GM19099 (cell line): Measurements from ENCODE around the gene PLEKHG1.

Experiments
- POLR2A ChIP-seq: IDR thresholded peaks from 3 replicates; pipeline ENCODE4 v1.6.1; 2011; ENCODE audit warnings: low read depth; ENCODE audit not compliant: insufficient read length; ENCODE audit errors: extremely low read depth

Gene PLEKHG1

DNA sequence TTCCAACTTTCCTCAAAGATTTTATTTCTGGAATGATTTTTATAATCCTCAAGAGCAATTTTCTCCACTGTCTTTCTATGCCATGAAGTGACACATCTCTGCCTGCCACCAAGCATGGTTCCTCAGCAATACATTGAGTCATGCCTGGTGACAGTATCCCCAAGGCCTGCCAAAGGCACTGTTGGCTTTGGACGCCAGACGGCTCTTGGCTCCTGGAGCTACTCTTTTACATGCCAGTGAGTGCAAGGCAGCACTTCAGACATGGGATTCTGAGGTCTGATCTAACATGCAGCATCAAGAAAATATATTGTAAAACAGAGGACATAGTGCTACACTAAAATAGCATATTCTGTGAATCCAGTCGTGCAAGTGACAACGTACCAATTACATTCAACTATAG is 20.1 kb upstream of the PLEKHG1 start:
- TF ChIP-seq POLR2A: no peak

DNA sequence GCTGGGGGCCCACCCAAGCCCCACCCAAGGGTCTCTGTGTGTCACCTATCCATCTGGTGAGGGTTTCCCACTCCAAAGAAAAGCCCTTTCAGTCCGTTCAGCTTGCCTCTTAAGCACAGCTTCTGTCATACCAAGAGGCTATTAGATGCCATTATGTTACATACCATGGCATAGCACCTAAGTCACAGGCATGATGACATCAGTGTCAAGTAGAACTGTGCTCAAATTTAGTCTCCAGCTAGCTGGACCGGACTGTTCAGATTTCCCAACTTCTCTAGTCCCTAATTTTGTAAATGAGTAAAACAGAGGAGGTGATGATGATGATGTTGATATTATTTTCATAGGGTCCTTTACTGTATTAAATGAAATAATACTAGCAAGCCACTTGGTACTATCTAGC is 19.2 kb upstream of the PLEKHG1 start:
- no peak for TF ChIP-seq POLR2A

DNA sequence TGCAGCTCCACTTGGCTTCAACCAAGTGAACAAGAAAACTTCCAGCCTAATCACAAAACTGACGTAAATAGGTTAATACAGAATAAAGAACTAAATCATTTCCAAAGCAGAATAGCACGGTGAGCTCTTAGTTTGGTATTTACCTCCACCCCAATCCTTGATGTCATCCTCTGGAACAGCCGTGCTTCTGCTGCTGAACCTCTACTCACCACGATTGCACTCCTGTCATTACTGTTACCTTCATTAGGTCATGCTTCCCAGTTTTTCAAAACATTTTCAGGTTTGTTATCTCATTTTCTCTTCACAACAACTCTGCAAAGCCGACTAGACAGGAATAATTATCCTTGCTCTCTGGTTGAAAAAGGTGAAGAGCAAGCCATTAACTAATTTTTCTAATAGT is 15.6 kb upstream of the PLEKHG1 start:
- no peak for TF ChIP-seq POLR2A

DNA sequence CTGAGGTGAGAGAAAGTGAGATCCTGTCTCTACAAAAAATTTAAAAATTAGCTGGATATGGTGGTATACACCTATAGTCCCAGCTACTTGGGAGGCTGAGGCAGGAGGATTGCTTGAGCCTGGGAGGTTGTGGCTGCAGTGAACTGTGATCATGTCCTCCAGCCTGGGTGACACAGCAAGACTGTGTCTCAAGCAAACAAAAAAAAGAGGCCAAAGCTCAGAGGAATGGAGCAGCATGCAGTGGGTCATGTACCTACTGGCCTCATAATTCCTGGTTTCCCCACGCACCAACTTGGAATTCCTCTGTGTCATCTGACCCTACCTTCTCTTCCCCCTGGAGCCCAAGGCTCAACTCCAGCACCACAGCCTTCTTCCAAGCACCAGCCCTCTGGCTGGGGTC is 15.1 kb upstream of the PLEKHG1 start:
- no peak for TF ChIP-seq POLR2A

DNA sequence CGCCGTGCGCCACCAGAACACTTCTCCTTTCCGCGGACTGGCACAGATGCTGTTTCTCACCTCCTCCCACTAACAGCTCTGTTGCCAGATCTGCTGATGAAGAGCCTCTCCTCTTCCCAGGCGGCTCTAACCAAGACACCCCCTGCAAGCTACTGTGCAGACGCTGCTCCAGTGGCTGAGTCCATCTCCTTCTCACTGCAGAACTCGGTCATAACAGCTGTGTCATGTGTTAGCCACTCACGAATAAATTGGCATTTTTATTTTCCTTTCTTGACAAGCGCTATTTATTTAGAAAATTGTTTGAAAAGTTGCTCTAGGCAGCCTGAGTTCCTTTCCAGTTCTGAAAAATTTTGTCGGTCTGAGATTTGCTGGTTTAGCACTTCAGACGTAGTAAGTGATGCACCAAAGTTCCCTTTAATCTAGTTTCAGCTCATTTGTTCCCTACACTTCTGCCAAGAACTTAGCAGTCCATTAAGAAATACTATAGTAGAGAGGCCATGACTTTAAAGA is 12.8 kb upstream of the PLEKHG1 start:
- no peak for TF ChIP-seq POLR2A

DNA sequence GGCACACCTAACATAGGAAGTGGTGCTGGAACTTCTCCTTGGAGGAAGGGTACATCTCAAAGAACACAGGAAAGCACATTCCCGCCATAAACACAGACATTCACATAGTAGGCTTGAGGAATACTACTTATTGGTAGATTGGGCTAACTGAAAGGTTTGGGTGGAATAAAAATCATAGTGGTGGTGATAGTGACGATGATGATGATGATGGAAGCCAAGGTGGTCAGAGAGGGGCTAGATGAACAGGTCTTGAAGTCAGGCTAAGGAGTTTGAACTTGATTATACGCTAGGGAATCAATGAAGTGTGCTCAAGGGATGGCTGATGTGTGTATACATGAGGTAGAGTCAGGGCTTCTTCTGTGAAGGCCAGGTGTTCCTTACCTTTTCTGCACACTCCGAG is 12.0 kb upstream of the PLEKHG1 start:
- no peak for TF ChIP-seq POLR2A

DNA sequence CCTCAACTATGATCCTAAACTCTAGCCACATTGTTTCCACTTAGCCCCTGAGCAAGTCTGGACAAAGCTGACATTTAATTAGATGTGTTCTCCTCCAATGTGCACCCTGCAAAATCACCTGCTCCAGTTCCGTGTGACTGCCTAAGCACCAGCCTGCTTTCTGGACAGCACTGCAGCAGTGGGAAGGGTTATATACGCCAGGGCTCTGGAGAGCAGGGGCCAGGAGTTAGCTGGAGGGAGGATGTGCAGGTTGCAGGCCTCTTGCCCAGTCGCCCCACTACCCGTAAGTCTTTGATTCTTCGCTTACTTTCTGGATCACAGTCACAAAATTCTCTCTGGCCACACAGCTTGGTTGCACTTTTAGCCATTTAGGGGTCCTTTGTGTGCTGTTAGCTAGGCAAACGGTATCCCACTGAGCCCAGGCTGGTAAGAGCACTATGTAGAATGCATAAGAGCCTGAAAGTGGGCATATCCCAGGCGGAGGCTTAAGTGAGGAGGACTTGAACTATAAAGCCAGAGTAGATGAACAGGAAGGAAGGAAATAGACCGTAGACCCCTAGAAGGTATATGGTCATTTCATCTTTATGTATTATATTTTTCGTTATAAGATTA is 10.7 kb upstream of the PLEKHG1 start:
- no peak for TF ChIP-seq POLR2A

DNA sequence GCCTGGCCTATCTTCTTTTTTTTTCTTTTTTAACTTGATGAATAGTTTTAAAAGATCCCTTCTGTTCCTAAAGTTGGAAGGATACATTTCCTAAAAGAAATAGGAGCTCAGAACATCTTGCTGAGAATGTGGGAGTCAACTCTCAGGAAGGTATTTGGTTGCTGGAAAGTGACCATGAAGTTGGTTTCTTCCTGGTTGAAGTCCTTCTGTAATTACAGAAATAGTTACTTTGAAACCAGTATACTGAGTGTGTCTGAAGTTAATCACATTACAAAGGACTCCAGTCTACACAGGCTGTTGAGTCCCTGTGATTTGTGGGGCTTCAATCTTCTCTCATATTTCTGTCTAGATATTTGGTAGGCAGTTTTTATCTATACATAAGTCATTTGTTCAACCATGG is 9.8 kb upstream of the PLEKHG1 start:
- no peak for TF ChIP-seq POLR2A

DNA sequence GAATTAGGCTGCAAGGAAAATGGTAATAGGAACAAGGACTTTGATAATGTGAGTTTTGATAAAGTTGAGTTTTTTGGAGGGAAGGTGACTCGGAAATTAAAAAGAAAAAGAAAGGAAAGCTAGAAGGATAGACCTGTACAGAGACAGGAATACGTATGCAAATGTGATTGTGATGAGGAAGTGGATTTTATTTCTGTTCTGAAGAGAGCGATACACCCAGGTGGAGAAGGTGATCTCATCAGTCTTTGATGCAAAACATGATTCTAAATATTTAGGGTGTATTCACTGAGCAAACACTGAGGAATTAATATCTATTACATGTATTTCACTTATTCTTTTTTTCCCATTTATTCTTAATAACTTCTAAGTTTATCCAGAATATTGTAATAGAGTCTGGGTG is 9.2 kb upstream of the PLEKHG1 start:
- no peak for TF ChIP-seq POLR2A

DNA sequence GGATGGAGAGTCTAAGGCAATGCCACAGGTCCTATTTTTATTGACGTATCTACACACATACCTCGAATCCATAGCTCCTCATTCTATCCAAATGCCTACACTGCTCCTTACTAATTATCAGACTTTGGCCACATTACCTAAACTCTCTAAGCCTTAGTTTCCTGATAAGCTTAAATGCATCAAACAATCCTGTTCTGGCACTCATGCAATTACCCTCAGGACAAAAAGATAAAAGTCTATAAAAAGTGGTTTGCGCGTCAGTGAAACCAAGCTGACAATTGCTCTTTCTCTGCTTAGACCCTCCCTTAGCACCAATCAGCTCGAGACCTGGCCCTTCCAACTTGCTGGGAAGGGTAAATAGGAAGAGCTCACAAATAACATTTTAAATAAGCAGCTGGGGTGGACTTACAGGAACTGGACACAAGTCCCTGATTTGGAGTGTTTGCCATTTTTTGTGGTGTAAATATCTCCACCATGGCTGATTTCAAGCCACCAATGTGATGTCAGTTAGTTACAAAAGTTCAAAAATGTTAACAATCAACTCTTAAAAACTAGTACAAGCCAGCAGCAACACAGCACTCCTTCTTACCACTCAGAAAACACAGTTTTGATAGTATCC is 7.2 kb upstream of the PLEKHG1 start:
- TF ChIP-seq POLR2A: no peak

DNA sequence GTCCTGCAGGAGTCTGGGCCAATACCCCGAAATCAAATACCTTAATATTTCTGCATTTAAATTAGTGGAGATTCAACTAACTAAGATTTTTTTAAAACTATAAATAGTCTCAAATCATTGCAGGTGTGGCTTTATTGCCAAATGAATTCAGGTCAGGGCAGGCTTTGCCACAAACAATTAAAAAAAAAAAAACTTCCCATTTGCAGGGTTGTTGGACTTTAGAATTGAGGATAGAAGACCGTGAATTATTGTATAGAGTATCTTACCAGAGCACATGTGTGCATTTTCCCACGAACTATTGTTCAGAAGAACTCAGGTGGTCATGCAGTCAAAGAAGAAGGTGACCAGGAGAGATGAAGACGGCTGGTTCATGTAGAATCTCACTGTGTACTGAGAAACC is 6.6 kb upstream of the PLEKHG1 start:
- TF ChIP-seq POLR2A: no peak

DNA sequence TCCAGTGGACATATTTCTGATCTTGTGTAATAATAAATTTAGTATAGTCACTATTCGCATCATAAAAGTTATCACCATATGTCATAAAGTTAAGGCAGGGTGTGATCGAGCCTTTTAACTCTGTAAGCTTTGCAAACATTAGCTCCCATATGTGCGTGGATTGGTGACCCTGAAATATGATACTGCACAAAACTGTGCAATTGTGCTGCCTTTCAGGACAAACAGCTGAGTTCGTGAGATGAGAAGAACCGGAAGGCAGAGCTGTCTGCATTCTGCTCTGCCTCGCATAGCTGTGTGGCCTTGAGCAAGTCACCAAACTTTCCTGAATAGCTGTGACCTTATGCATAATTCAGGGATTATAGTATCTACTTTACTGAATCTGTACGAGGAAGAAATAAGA is 3.2 kb upstream of the PLEKHG1 start:
- no peak for TF ChIP-seq POLR2A

DNA sequence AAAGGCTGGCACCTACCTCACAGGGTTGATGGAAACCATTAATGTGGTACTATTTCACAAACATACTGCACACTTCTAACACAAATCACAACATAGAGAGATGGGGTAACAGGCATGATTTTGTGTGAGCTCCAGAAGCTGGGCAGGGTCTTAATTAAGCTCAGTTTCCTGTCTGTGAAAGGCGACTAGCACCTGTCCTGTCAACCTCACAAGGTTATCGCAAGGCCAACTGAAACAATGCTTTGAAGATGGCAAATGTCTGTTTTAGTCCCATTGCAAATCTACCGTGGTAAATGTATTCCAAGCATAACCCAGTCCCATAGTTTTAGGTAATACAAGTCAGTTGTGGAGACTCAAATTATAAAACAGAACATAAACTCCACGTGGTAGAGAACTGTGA is 1.3 kb upstream of the PLEKHG1 start:
- TF ChIP-seq POLR2A: no peak

DNA sequence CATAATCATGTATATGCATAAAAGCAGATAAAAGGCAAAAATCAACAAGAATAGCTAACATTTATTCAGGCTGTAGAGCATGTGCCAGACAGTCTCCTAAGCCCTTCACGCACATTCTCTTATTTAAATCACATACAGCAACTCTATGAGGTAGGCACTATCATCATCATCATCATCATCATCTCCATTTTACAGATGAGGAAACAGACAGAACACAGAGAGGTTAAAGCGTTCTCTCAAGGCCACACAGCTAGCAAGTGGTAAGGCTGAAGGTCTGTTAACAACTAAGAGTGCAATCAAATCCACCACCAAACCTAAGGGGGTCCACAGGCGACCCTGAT is 857 bp upstream of the PLEKHG1 start:
- no peak for TF ChIP-seq POLR2A

DNA sequence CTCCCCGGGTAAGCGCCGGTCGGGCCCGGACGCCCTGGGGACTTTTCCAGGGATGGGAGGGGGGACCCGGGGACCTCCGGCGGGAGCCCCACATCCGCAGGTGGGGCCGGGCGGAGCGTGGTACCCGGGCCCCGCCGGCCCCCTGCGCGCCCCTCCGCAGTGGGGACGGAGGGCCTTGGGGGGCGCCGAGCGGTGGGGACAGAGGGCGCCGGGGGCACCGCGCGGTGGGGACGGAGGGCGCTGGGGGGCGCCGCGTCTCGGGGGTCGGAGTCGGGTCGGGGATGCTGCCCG is 270 bp downstream of the PLEKHG1 start:
- no peak for TF ChIP-seq POLR2A

DNA sequence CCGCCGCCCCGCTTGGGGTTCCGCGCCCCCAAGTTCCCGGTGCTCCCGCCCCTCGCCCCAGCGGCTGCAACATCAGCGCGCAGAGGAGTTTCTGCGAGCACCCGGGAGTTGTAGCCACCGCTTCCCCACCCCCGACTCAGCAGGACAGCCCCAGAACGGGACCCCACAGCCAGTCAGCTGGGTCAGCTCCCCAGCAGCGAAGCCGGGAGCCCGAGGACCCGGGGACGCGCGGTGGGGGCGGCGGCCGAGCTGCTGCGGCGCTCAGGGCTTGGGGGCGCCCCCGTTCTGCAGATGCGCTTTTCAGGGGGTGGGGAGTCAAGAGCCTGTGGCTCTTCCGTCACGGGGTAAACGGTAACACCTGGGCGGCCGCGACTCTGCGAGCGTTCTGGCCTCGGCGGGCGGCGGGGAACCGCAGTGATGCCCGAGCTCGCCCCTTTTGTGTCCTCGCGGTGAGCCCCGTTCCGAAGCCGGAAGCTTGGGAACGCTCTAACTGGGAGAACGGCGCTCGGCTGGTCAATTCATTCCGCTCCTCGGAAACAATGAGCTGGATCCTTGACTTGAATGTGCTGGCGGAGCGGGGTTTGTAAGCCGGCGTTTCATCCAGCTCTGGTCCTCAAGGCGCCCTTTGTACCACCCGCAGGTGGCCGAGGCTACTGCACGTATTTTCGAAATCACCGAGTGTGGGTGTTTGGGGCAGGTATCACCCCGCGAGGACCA is 774 bp downstream of the PLEKHG1 start:
- TF ChIP-seq POLR2A: no peak

DNA sequence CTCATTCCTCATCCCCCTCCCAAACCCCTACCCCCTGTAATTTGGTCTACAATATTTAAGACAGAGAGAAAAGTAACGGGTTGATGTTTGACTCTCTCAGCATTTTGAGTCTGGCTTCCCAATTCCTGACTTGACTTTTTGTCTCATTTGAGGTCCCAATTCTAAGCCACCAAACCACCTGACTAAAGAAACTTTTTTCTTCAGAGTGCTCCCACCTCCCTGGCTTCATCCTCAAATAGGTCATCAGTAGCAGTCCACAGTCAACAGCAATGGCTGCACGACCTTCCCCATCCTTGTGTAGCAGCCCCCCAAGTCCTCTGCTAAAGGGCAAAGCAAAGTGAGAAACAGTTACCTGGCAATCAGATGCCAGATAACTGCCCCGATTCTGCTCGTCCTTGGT is 1.8 kb downstream of the PLEKHG1 start:
- TF ChIP-seq POLR2A: no peak

DNA sequence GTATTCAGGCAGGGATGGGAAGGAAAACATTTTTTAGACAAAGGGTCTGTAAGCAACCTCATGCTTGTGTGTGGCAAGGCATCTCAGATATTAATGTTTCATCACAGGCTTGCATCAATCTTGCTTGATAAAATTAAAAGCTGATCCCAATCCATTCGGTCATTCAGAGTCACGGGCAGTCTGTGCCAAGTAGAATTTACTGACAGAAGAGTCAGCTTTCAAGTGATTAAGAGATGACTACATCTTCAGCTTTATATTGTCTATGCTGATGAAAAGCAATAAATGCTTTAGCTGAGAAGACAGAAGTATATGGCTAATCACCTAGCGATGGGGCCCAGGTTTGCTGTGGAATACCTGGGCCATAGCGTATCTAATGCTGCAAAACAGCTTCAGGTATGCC is 3.5 kb downstream of the PLEKHG1 start:
- TF ChIP-seq POLR2A: no peak

DNA sequence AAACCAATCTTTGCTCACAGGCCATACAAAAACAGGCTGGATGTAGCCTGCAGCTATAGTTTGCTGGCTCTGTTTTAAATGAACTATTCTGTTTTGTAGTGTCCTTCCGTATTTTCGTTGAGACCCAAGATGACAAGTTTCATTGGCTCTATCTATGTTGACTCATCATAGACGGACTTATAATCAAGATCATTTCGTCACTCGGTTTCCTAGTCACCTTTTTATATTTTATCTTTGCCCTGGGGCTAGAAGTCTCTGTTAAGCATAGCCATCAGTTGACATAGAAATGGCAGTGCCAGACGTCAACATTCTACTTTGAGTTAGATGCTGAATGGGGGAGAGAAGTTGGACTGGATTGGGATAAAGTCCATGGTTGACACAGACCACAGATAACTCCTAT is 4.8 kb downstream of the PLEKHG1 start:
- no peak for TF ChIP-seq POLR2A
